ENCODE measurements around the gene SALL1. TPM values are rescaled to one million over a fixed set of nuclear protein-coding genes. Genes with fewer than 3 reads are reported as not detected.

Gene SALL1
- 4.4 TPM for total RNA-seq

DNA sequence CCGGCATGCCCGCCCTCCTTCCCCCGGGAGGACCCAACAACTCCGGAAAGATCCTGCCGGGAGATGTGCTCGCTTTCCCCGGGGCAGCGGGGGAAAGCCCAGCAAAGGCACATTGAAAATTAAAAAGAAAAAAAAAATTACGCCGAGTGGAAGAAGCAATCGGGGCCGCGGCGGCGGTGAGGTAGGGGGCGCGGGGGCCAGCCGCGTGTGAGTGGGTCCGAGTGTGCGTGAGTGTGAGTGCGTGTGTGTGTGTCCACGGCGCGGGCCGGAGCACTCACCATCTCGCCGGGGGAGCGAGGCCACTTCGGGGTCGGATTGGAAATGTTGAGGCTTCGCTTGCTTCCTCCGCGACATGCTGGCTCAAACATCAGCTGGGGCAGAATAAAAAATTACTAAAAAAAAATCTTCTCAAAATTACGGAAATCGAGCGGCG is at the start of gene SALL1:
SALL1 (minus strand) TSS at position 383 of the 433 bp plus-strand sequence; CDS start at position 354, 29 bp downstream.
- DNase-seq, result no peak

DNA sequence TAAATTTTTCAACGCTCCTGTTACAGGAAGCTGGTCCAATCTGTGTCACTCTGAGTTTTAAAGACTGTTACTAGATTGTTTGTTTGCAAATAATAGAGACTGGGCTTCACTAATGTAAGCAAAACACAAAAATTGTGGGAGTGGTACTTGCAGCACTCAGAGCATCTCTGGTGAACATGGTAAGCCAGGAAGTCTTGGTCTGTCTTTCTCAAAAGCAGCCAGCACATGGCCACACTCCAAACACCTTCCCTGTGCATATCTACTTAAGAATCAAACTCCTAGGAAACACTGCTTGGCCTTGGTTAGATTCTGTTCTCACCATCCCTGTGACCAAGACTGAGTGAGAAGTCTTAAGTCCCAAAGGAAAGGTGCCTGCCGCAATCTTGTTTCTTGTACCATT is 49.7 kb upstream of the SALL1 start:
- DNase-seq, result no peak

DNA sequence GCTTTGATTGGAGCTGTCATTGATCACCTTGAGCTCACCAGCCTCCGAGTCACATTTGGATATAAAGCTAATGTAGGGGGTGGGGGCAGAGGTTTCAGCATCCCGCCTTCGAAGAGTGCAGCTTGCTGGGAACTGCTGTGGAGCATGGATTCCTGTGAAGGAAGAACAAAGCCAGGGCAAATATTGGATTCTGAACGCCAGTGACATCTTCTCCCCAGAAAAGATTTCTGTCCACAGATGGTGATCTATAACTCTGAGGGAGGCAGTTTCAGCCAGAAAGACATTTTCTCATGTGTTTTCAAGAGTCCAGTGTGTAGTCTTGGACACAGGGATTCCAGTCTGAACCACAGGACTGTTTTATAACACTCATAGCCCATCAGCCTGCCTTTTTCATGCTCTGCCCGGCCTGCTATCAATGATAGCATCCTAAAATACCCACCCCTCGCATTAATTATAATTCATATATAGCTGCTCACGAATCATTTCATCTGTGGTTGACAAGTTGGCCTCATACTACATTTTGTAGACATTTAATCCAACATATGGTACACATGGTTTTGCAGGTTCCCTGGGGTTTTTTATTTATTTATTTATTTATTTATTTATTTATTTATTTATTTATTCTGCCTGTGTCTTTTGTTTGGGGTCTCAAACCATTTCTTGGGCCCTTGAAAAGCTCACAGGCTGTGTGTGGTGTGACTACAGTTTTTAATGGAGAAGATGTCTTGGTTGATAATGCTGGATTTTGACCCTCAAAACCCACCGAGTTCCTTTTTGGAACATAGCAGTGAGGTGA is 47.1 kb upstream of the SALL1 start:
- no peak for DNase-seq

DNA sequence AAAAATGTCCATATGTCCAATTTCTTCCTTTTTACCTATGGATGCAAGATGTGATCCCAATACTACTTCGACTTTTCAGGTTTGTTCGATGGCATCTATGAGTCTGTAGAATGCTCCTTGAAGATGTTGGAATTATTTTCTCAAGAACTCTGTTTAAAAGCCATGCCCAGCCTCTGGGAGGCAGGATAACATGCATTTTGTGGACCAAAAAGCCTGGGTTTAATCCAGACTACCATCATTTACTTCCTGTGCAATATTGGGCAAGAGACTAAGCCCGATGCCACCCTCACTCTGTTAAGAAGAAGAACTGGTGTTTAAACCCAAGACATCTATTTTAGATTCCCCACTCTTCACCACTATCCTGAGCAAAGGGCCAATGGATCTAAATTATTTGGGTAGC is 42.8 kb upstream of the SALL1 start:
- no peak for DNase-seq

DNA sequence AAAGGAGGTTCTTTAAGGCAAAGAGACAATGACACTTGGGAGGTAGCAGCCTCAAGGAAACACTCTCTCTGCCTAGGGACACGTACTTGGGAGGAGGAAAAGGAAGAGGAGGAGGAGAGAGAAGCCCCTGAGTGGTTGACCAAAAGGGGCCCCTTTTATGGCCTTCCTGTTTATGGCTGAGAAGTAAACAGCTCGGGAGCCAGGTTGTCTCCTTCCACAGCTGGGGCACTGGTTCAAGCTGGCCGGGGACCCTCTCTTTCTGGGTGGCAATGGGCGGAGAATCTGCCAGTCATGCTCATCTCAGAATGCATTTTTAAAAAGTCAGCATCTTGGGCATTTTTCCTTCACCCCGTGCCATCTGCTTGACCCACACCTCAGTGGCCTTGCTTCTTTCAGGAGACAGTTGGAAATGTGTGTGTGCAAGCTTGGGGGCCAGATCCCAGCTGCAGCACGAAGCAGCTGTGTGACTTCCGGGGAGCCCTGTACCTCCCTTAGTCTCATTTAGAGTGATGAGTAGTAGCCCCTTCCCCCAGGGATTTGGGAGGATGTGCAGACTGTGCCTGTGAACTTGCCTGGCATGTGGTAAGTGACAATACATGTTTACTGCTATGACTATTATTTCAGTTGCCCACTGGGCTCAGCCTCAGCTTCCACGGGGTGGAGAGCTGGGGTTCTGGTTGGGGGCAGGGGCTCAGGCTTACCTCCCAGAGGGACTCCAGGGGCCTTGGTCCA is 33.8 kb upstream of the SALL1 start:
- DNase-seq, result no peak

DNA sequence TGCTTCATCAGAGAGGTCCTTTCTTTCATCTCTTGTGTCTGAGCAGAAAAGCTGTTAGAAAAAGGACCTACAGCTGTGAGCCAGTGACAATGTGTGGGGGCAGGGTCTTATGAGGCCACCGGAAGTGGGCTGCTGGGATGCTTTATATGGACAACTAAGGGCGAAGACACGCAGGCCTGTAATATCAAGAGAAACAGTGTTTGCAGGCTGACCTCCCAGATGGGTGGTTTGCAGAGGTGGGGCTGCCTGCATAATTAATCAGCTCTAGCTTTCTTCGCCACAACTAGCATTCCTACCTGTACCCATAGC is 30.4 kb upstream of the SALL1 start:
- DNase-seq, result no peak

DNA sequence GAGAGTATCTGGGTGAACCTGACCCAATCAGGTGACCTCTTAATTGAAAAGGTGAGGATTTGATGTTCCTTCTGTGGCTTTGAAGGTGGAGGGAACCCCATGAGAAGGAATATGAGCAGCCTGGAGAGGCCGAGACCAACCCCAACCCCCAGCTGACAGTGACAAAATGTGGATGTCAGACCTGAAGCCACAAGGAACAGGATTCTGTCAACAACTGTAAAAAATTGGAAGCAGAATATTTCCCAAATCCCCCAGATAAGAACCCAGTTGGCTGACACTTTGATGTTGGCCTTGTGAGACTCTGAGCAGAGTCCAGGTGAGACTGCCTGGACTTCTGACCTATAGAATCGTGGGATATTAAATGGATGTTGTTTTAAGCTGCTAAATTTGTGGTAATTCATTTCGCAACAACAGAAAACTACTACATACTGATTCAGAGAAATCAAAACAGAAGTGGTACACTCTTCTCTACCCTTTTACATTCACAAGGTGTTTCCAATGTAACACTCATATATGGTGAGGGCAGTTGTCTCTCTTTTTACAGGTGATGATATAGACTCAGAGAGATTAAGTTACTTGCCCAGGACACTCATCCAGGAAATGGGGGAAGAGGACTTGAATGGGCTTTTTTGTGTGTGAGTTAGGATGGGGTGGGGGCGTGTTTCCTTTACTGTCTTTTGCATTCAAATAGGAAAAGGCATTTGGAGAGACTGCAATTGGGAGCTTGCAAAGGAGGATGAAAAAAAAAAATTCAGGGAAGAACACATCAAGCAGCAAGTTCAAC is 29.8 kb upstream of the SALL1 start:
- no peak for DNase-seq

DNA sequence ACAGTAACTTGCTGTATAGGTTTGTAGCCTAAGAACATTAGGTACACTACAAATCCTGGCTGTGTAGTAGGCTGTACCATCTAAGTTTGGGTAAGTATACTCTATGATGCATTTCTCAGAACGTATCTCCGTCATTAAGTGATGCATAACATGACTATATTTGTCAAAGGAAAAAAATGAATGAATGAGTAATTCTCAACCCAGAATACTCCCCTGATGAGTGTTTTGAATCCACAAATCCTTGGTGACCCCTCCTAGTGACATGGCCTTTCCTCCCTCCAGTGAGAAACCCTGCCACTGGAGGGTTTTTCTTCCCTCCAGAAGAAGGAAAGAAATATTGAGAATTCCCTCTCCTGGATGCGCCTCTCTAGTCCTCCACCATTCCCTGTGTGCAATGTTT is 24.0 kb upstream of the SALL1 start:
- no peak for DNase-seq

DNA sequence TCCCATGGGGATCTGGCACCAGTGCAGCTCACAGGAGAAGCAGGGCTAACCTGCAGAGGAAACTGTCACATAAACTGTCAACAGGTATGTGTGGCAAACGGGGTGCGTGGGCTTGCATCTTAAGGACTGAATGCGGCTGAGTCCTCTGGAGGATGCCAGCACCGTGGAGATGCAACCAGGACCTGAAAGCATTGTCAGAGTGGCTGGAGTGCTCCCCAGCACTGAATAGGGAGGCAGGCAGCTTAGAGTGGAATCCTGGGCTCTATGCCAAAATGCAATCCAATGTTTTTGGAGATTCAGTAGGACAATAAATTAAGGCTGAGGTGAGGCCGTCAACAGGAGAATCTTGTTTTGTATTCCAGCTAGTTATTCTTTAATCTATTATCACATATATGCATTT is 21.3 kb upstream of the SALL1 start:
- no peak for DNase-seq

DNA sequence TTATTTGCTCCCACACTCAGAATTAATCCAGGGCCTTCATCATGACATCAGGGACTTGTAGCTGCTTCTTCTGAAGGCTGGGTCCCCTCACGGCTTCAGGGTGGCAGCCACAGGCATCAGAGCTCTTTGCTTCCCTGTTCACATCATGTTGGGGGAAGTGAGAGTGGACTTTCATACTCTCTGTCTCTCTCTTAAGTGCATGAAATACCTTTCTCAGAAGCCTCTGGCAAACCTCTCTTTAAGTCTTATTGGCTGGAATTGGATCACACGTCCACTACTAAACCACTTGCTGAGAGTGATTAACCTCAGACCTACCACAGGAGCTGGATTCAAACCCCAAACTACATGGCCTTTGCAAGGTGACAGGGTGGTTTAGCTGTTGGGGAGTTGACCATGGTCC is 17.7 kb upstream of the SALL1 start:
- no peak for DNase-seq

DNA sequence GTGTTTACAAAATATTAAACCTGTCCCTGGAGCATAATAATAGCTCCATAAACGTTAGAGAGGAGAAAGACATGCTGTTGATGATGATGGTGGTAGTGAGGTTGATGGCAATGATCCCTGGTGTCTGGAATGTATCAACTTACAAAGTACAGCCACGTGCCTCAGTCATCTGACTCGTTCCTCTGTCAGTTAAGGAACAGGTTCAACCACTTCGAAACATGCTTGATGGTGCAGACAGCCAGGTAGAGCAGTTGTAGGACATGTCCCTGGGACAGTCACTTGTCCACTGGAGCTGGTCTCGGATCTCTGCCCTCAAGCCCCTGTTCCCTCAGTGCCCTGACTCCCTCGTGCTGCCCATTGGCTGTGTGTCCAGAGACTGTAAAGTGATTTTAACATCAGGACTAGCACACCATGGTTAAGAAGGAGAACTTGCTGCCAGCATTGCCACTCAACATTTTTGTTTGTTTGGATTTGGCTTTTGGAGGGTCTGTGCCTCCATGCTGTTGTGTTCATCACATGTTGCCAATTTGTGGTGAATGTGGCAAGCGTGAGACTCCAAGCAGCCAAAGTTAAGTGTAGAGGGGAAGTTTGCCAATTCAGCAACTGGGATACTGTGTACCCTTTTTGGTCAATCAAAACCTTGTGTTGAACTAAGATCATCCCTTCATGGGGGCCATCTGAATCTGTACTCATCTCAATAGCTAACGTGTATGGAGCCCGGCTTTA is 16.3 kb upstream of the SALL1 start:
- DNase-seq, result no peak

DNA sequence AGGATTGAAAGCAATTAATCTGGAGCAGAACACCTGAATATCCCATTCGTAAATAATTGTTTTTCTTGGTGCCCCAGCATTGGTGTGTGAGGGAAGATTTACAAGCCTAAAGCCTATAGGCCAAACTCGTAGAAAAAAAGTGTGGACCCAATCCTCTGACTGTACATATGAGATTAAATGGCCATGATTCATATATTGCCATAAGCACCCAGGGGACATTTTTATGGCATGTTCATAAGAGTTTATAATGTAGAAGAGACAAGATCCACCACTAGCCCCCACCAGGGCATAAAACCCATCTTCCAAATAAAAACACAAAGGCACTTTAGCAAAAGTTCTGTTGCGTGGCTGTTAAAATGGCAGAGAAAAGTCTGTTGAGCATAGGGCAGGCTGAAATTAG is 15.5 kb upstream of the SALL1 start:
- DNase-seq, result no peak

DNA sequence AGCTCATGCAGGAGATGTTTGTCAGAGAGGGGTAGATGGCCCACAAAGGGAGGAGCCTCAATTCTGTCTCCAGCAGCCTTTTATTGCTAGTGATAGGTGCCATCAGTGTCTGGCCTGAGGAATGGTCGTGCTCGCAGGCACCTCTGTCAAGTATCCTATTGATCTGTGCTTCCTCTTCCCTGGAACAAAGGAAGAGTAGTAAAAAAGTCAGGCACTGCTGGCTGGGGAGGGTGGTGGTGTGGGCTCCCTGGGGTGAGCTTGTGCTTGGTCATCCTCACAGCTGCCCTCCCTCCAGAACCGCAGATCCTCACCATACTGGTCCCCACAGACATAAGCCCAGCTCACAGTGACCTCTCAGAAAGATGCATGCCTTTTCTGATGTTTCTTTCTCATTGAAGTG is 15.0 kb upstream of the SALL1 start:
- DNase-seq, result no peak

DNA sequence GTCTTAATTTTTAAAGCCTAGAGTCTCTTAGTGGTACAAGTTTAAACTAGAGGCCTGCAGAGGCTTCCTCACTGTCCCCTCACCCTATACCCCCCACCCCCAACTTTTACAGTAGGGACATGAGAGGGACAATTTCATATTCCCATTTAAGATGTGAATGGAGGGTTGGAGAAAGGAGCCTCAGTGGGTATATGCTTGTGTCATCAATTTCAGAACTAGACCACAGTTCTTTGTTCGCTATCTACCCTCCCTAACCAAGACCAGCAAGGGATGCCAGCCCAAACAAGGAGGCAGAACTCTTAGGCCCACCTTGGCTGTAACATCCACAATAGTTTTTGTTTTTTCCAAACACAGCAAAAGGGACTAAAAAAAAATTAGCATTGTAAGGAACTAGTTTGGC is 14.0 kb upstream of the SALL1 start:
- DNase-seq, result no peak

DNA sequence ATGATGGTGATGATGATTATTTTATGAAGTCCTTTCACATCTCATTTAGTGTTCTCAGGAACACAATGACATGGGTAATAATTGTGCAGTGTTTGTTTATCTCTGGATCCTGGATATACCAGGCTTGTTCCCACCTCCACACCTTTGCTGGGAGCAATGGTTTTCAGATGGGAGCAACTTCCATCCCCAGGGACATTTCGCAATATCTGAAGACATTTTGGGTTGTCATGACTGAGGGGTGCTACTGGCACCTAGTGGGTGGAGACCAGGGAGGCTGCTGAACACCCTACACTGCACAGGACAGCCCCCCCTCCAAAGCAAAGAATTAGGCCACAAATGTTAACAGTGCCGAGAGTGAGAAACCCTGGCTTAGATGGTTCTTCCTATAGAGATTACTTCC is 13.5 kb upstream of the SALL1 start:
- DNase-seq, result no peak

DNA sequence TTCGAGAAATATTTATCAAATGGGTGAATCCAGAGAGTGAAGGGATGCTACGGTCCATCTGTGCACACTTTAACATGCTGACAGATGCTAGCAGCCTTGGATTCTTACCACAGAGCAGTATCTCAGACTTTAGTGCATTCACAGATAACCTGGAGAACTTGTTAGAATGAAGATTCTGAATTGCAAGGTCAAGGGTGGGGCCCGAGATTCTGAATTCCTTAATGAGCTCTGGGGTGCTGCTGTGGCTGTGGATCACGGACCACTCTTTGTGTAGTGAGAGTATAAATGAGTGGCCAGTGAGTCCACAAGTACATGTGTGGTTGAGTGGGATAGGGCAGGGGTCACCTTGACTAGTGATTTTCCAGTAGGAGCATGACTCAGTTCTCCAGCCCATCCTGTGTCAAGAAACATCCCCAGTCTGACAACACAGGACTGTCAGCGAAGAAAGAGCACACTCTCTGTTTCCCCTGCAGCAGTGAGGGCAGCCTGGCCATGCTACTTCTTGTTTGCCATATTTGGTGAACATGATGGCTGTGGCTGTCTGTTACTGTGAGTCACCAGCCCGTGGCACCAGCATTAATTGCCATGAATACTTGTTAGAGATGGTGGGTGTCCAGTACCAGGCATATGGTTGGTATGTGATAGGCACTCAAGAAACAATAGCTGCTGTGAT is 13.0 kb upstream of the SALL1 start:
- no peak for DNase-seq

DNA sequence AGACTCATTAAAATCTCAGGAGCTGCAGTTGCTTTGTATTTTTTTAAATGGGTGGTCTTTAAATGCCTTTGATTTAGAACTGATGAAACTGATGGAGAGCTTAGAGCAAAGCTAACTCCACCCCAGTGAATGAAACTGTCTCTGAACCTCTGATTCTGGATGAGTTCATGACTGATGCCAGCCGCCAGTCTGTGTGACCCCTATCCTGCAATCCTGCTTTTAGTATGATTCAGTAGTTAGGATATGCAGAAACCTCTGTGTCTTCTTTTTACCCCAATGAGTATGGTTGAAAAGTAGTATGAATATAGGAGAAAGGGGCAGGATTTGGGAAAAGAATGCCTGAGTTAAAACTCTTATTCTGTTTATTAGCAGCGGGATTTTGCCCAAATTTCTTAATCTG is 12.3 kb upstream of the SALL1 start:
- DNase-seq, result no peak

DNA sequence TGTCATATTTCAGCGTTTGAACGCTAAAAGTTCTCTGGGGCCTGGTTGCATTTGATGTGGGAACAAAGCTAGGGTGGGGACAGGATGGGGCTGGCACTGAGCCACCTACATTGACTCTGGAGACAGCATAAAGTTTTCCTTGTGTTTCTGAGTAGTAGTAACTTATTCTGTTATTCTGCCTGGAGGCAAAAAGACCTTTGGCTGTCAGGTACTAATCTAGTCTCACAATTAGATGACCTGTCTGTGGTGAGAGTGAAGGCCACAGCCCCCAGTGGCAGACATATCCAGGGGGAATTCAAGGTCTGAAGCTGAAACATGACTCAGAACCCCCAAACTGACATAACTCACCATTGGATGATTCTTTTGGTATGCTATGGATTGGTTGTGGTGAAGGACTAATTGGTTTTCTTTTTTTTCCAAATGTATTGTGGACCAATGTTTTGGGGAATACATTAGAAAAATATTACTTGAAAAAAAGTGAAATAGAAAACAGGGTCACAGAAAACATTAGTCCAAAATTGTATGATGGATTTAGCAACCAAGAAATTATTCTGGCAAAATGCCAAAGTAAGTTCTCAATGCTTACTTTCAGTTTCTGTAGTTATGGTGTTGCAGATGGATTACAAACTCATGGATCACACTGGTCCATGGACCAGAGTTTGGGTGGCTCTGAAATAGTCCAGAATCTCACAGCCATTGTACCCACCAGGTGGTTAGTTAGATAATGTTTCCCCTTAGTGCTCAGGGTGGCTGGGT is 10.5 kb upstream of the SALL1 start:
- DNase-seq, result no peak

DNA sequence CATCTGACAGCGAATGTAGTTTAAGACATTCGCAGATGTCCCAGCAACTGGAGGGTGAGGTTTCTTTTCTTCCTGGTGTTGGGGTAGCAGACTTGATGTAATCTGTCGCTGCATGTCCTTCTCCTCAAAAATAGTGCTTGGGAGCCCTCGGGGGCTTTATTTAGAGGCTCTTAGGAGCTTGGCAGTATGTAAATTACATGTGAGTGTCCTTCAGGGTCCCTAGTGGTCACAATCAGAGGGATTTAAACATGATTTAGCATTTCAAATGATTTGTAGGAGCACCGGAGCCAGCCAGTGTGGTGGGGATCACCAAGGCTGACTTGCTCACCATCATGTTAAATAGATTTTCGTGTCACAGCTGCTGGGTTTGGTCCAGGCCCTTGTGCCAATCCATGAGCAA is 8.8 kb upstream of the SALL1 start:
- no peak for DNase-seq

DNA sequence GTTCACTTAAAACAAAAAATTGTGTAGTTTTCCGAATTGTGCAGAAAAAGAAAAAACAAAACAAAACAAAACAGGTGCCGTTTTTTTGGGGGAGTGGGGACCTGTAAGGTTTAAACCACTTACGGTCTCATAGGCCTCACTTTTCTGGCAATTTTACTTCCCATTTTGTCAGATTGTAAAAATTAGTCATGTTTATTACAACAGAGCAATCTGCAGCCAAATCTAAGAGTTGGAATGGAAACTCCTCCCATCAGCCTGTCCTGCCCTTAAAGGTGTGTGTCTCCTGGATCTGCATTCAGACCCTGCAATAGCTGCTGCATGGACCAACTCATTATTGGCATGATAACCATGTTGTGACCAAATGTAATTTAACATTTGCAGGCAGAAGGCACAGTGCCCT is 8.2 kb upstream of the SALL1 start:
- DNase-seq, result no peak

DNA sequence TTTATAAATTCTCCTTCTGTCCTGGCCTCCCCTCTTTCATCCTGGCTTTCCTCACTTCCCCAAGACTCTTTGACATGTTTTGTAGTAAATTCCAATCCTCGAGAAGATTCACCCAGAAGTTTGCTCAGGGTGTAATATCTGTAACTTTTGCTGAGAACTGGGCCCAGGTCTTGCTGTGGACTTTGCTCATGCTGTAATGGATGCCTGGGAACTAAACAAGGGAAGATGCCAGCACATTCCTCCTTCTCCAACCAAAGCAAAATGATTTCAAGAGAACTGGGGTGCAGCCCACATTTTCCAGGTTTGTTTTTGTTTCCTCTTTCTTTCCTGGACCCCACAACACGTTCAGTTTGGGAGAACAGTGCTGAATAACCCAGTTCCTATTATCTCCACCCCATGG is 6.6 kb upstream of the SALL1 start:
- no peak for DNase-seq
